ENCODE results near the gene PRKX.

- no peak for TF ChIP-seq GATA3 (IDR thresholded peaks at IDR 0.05; ENCODE audit: low read depth, low read length)
- TF ChIP-seq GATA2 (IDR thresholded peaks at IDR 0.05; ENCODE audit: low read depth, low read length), result no peak
Observed at GRCh38 chrX:3598709-3599108, 114.7 kb downstream of the PRKX start.
